Body of pancreas (tissue), 4 donors: ENCODE results near the gene TSPEAR.

Experiments used
- CTCF ChIP-seq, 7 experiments: fragments of 450-650 bp in 4 of 7; fragments of 200-600 bp in 3 of 7; sonication (generic) in 3 of 7; IDR thresholded peaks; one replicate each; pipeline ENCODE4 v1.5.1; 2016 to 2019; ENCODE audit warnings: antibody characterized with exemption in 7 of 7
- POLR2A ChIP-seq, 3 donors: fragments of 450-650 bp; IDR thresholded peaks; one replicate each; pipeline ENCODE4 v1.6.1; 2016; ENCODE audit warnings: antibody characterized with exemption in 3 of 3, mild to moderate bottlenecking in 2 of 3

- TF ChIP-seq CTCF (IDR thresholded peaks at IDR 0.05) (no peak), POLR2A (IDR thresholded peaks at IDR 0.05) (no peak)
These were observed 152.7 kb downstream of the TSPEAR start, which contains the start of gene KRTAP10-3 for GRCh38 chr21:44558695-44559094.
